ENCODE measurements around the gene MYF6.

Gene MYF6

DNA sequence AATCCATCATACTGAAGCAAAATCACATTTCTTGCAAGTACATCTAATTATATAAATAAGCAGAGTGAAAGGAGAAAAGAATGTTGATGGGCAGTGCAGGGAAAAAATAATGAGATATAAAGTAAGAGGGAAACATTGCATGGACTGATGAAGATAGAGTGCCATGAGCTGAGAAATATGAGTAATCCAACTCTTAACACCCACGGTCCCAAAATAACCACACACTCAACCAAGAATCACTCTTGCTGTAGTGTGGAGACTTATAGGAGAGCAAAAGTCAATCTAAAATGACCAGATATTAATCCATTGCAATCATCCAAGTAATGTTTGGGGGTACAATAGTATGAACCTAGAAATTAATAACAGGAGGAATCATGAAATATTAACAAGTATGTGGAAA, 49.4 kb downstream of the MYF6 start:
- no peak for DNase-seq (ENCODE audit: low read depth in 2 of 2)

Data from stimulated activated CD4-positive, alpha-beta T cell treated with anti-CD3 and anti-CD28 coated beads, Interleukin-1b, Interleukin-23, amount 100 ng/mL, for 4 hours (primary cell).